K562 treated with DMSO at 1 percent for 12 hours (cell line): ENCODE data around the gene GSPT1. TPM values are rescaled to one million over a fixed set of nuclear protein-coding genes. Genes with fewer than 3 reads are reported as not detected.

Experiments
- total RNA-seq: library from RNA; unstranded; fragments of 300-600 nt; gene quantifications from 2 replicates; pipeline ENCODE4 v1.2.3, GENCODE V29; 2022; ENCODE audit not compliant: insufficient read depth

Gene GSPT1
- 43.3 and 88.9 TPM in 2 replicates for total RNA-seq

DNA sequence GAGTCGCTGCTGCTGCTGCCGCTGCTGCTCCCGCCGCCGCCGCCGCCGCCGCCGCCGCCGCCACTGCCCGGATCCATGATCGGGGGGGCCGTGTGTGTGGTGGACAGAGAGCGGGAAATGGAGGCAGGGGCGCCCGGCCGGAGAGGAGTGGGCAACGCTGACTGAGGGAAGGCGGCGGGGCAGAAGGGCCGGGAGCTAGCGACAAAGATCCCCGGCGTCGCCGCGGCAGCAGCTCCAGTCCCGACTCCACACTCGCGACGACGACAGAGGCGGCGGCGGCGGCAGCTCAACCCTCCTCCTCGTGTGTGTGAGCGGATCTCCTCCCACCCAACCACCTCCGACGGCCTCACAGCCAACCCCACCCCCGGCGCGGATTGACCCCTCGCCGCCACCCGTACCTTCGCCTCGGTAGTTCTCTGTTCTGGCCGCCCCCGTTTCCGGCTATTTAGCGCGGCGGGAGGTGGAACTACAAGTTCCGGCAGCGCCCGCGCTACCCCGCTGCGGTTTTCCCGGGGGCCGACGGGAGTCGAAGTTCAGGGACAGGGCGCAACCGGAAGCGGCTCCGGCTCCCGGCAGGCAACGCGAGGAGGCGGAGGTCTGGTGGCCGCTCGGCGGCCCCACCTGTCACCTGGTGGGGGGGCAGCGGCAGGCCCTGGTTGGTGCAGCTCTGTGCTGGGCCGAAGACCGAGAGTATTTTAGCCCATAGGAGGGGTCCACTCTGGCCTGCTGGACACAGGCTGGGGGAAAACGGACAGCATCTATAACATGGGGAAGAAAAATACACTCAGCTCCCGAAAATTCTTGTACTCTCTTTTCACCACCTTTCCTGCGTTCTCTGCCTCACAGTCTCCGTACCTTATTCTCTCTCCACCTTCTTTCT is at the start of gene GSPT1:
GSPT1 (minus strand) TSS at position 313 of the 880 bp plus-strand sequence; CDS start at position 77, 236 bp downstream.

DNA sequence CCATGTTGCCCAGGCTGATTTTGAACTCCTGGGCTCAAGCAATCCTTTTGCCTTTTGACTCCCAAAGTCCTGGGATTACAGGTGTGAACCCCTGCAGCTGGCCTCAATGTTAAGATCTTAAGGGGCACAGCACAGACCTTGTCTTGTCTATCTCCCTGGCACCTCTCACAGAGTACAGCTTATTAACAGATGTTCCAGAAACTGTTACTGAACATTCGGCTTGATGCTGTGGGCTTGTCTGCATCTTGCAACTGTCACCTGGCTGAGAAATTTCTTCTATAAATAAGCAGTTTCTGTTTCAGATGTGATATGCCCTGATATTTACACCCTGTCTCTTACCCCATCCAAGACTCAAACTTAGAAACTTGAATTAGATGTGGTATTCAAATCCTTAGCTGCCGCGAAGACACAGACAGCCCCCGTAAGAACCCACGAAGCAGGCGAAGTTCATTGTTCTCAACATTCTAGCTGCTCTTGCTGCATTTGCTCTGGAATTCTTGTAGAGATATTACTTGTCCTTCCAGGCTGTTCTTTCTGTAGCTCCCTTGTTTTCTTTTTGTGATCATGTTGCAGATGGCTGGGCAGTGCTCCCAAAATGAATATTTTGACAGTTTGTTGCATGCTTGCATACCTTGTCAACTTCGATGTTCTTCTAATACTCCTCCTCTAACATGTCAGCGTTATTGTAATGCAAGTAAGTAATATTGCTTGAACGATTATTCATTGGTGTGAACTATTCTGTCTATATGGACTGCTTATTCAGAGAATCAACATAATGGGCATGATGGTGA is 49.2 kb upstream of the GSPT1 start, which contains the start of gene TNFRSF17:
TNFRSF17 (plus strand) TSS at position 450 of the 791 bp plus-strand sequence; CDS start at position 565, 115 bp downstream.

DNA sequence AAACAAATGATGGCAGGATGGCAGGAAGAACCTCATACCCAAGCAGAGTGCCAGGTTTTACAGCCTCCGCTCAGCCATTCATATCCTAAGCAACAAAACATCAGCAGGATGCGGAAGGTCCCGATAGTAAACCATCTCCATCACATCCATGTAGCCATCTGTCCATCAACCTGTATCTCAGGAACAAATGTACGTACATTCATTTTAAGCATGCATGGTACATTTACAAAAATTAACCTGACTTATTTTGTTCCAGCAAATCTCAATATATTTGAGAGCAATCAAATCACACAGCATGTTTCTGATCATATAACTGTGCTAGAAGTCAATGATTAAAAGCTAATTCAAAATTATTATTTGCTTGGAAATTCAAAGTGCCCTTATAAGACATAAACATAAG is 26.2 kb upstream of the GSPT1 start, which contains the start of gene NPIPB2:
NPIPB2 (minus strand) TSS at position 101 of the 400 bp plus-strand sequence; CDS start at position 101, 0 bp downstream.

DNA sequence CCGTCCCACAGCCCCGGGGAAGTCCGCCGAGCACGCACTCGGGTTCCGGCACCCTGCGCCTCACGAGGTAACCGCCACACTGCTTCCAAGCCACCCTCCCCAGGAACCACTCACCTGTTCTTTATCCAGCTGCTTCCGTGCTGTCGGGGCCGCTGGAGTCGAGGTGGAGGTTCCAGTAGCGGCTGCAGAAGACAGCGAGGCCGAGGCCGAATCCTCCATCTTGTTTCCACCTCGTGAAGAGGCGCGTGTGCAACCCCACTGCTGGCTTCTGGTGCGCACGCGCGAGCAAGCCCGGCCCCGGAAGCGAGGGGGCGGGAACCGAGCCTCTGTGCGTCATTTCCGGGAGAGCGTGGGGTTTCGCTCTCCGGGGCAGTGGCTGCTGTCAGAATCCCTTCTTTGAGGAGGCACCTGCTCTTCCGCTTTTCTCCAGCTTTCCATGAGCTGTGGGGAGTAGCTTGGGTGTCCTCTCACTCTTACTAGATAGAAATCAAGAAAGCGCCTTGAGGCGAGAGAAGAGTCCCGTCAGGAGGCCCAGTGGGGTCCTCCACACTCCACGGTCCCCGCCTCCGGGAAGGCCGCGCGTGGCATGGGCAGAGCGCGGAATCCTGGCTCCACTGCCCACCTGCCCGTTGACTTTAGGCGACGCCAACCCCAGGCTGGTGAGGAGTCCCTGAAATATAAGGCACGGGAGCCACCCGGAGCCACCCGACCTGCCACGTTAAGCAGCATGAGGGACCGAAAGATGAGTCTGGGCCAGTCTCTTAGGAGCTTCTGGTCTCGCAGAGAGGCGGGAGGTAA is 64.3 kb downstream of the GSPT1 start, which contains the start of gene RSL1D1:
RSL1D1 (minus strand) TSS at position 249 of the 798 bp plus-strand sequence; CDS start at position 219, 30 bp downstream.

Other genes with a start within 250 kb of the GSPT1 start
- gene SNN, start 247.5 kb downstream of the GSPT1 start, total RNA-seq, result 2.9 and 7.2 TPM in 2 replicates
- 42.4 and 61.1 TPM in 2 replicates for gene TXNDC11, start 173.1 kb downstream of the GSPT1 start, total RNA-seq
- 15.6 and 30.2 TPM in 2 replicates for gene ZC3H7A, start 118.7 kb downstream of the GSPT1 start, total RNA-seq
- 63.4 and 137 TPM in 2 replicates for gene RSL1D1, start 64.4 kb downstream of the GSPT1 start, total RNA-seq
- gene NPIPB2, start 26.1 kb upstream of the GSPT1 start, total RNA-seq, result not detected in 2 replicates
- gene TNFRSF17, start 49.3 kb upstream of the GSPT1 start, total RNA-seq, result not detected in 2 replicates
- 4.4 and 12.6 TPM in 2 replicates for gene SNX29, start 60.8 kb upstream of the GSPT1 start, total RNA-seq